Measurements from ENCODE around the gene FGF10. TPM values are rescaled to one million over a fixed set of nuclear protein-coding genes. Genes with fewer than 3 reads are reported as not detected.

Gene FGF10
- not detected in 5 replicates for total RNA-seq (2022; extraction: Qiagen RNA extraction; ENCODE audit: low read depth)

DNA sequence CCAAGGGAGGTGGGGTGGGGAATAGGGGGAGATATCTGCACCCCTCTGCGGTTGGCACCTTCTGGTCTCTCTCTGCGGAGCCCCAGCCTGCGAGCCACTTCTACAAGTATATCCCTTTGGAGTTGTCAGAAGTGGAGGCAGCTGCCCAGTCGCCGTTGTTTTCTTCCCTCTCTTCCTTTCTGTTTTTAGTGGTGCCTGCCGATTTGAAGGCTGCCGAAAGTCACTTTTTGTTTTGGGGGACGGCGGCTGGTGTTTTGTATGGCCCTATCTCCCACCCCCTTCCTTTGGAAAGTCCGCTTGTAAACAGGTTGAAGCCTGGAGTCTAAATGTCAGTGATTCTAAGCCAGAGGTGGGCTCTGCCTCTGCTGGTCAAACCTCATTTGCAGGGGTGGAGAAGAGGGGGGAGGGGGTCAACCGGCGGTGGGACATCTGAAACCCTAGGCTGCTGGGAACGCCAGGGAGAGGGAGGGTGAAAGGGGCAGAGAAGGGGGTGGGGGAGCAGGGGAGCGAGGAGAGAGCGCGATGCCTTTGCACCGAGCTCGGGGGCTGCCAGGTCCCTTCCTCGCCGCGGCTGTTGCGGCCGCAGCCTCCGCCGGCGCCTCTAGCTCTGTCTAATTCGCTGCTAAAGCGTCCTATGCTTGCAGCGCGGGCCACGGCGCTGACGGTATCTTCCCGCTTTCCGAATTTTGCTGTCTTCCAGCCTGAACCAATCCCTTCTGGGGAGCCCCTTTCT is at the start of gene FGF10:
FGF10 (minus strand) TSS at position 331 of the 733 bp plus-strand sequence. CDS start 738 bp downstream, outside the sequence.

All from A549 treated with CpdA at 1 μM for 4 hours (cell line).